OCI-M2 (cell line): Measurements from ENCODE around the gene SMAD7.

Source experiments
- DNase-seq: peaks from one replicate; lab custom pipeline; 2025; ENCODE audit not compliant: unreplicated experiment; lab: John Stamatoyannopoulos, UW

Gene SMAD7

DNA sequence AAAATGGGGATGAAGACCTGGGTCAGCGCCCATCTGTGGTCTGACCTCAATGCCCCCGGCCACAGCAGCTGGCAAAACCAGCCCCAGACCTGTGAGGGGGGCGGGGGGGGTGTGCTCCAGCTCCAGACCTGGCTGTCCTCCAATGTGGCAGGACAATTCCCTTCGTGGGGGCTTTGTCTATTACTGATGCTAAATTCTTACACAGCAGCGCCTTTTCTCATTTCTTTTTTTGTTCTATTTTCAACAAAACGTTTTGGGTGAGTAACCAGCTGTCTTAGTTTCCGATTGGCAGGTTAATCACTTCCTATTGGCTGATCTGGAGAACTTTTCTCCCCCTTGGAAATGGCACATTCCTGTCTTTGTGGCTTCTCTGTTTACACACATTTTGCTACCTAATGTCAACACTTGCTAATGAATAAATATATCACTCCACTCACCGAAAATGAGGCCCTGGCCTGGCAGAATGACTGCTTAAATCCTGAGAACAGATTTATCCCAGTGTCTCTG, 4.4 kb downstream of the SMAD7 start:
- no peak for DNase-seq

DNA sequence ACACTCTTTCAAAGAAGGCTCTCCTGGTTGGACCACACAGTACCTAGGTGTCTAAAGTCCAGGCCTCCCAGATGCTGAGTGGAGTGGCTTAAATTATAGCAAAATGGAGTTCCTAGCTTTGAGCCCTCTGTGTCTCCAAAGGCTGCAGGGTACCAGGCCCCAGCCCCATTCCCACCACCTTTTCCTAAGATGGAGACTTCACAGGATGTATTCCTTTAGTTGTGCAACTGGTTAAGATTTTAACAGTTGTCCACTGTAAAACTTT, 4.9 kb downstream of the SMAD7 start:
- no peak for DNase-seq

- no peak for DNase-seq
Measured at GRCh38 chr18:48944634-48945033, 6.1 kb downstream of the SMAD7 start.

DNA sequence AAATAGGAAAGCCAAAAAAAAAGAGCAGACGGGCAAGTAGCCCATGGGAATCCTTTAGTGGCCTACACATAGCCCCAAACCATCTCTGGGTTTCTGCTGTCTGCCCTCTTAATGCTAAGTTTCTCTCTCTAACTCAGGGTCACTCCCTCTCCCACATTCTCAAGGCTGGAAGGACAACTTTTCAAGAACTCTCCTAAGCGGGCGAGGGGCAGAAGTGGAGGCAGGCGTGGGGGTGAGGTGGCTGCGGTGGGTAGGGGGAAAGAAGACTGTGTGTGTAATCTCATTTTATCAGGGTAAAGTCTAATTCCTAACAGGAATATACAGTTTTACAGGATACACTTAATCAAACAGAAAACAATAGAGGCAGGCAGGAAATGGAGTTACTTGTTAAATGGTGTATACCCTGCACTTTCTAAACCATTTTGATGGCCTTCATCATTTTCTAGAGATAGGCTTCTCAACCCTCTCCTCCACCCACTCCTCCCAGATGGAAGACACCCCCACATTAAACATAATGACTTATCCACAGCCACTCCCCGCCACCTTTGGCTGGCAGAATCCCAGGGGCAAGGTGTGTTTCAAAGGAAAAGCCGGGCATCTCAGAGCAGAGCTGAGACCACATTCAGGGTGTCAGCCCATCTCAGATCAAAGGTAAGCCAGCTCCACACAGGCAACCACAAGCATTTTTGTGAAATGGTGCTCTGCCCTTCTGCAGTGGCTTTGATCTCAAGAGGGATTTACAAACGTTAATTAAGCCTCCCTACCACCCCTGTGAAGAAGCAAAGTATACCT, 6.8 kb downstream of the SMAD7 start:
- DNase-seq, result no peak

DNA sequence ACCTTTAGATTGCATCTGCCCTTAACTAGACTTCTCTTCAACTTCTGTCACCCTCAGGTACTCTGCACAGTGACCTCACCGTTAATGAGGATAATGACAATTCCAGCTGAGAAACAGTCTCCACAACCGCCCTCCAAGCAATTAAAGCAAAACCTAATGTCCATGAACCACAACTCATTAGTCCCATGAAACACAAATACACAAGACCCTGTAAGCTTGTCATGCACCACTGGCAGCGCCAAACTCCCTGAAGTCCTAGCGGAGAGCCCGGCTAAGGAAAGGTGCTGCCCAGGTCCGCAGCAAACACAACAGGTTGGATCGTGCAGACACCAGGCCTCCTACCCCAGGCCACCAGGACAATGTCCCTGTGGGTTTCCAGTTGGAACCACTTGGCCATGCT, 7.4 kb downstream of the SMAD7 start:
- no peak for DNase-seq

GRCh38 chr18:48942554-48943261, 8.1 kb downstream of the SMAD7 start:
- DNase-seq, result no peak

DNA sequence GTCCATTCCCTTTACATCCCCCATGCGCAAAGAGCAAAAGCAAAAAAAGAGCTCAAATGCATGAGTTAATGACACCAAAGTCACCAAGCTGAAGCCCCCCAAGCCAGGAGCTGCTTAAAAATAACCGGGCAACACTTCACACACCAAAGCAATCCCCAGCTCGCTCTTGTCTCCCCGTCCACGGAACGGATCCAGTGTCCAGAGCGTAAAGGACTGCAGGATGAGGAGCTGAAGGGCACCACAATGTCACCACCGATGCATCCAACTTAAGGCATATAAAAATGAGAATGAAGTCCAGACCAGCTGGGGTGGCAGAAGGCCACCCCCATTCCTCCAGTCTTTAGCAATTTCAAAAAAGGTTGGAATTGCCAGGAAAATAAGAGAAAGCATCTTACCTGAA, 8.7 kb downstream of the SMAD7 start:
- DNase-seq, result no peak

DNA sequence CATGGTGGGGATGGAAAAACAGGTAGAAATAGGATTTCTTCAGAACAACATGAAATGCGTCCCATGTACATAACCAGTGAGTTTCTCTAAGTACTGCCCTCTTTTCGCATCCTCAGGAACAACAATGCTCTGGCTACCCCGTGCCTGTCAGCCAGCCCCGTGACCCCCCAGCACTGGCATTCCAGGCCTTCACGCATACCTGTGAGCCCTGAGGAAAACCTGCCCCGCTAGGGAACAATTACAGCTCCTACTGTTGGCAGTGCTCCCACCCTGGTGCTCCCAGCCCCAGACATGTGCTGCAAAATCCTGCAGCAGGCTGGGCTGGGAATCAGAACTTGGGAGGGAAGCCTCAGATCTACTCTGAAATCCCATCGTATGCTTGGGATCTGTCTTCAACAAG, 9.1 kb downstream of the SMAD7 start:
- no peak for DNase-seq

DNA sequence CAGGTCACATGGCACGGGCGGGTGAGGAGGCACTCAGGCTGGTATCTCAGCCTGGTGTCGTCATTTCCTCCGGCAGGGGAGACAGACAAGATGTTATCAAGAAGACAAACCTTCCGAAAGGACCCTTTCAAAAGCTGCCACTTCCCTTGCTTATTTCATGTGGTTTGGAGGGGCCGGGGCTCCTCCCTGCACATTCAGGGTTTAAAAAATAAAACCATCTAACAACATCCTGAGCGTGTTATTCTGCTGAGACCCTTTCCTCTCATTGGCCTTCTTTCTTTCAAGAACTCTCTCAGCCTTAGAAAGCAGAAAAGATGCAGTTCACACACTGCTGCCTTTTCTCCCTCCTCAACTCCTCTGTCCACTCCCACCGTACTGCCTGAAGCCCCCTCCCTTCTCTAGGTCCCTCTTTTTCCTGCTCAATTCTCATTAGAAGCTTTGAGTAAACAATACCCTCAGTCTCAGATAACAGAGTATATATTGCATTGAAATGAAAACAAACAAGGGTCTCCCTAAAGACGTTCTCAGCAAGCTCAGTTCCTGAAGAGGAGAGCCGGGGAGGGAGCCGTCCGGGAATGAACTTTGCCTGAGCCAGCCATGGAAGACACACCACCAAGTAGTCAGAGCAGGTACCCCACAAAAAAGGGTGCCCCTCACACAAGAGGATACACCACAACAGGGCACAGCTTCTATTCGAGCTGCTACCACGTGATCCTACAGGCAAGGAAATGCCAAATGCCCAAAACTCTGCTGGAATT, 9.7 kb downstream of the SMAD7 start:
- no peak for DNase-seq

DNA sequence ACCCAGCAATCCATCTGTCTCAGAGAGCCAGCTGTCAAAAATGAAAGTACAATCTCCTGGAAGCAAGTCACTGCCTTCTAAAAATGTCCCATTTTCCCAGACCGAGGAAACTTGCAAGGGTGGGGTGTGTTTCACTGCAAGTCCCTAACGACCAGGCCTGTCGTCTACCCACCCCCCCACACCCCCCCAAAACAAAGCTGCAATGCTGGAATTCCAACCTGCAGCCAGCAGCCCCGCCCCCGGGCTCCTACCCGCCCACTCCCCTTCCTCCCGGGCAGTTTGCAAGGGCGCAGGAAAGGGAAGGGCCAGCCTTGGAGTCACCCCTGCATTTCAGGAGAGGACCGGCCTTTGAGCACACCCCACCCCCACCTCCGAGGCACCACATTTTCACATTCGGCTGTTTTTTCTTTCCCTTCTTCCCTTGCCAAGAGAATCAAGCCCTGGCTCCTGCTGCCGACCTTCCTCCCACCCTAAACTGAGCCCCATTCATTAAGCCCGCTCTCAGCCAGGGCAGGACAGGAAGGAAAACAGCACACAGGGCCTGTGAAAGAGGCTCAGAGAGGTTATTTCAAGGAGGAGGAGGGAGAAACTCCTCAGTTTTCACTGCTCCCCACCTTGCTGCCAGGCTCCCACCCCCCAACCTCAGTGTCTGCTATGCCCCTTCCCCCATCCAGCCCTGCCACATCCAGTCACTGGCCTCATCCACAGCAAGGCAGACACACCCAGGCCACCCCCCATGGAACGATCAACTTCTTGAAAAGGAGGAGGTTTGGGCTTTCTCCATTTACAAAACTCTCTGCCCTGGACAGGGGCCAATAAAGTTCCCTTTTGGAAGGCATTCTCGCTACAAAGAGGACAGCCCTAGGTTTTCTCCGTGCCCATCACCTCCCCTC, 11.3 kb downstream of the SMAD7 start:
- DNase-seq, result no peak

DNA sequence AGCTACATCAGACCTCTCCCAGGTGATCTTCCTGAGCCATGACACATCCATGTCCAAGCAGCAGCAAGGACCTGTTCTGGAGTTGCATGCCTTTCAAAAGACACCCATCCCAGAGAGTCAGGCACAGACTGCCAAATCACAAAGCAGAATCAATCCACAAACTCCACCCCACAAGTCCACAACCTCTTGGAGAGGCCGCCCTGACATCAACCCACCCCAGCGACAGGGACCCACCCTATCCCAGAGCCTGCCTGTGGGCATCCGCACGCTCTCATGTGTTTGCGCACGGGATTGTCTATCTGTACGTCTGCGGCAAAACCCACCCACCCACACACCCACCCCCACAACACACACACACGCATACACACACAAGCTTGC, 11.9 kb downstream of the SMAD7 start:
- no peak for DNase-seq

DNA sequence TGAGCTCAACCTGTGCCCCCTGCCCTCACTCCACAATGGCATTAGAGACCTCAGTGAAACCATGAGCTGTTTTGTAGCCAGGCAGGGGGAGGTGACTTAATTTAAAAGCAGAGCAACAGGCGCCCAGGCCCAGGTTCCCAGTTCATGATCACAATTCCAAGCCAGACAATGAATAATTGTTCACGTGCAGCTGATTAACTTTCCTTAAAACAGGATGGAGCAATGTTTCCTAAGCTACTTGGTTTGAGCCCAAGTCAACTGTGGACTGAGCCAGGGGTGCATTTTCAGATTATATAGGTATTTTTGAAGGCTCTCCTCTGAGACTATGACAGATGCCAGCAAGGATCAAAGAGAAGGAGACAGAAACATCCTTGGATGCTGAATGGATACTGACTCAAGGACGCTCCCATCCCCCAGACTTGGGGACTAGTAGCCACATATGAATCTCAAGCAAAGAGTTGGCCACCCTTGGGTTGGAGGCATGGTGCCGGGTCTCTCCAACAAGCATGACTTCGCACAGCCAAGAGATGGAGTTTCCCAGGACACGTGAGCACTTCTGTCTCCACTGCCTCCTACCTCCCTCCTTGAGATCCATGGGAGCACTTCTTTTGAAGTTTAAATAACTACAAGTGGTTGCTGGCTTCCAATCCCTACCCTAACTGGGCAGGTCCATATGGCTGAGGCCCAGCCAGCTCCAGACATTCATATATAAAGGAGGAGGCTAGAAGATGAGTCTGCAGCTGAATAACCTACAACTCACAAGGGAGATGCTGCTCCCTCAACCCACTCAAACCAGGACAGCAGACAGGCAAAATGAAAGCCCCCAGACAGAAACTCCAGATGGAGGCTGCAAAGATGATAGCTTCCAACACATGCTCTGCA, 12.7 kb downstream of the SMAD7 start:
- no peak for DNase-seq

GRCh38 chr18:48935433-48935774, 15.4 kb downstream of the SMAD7 start:
- no peak for DNase-seq

DNA sequence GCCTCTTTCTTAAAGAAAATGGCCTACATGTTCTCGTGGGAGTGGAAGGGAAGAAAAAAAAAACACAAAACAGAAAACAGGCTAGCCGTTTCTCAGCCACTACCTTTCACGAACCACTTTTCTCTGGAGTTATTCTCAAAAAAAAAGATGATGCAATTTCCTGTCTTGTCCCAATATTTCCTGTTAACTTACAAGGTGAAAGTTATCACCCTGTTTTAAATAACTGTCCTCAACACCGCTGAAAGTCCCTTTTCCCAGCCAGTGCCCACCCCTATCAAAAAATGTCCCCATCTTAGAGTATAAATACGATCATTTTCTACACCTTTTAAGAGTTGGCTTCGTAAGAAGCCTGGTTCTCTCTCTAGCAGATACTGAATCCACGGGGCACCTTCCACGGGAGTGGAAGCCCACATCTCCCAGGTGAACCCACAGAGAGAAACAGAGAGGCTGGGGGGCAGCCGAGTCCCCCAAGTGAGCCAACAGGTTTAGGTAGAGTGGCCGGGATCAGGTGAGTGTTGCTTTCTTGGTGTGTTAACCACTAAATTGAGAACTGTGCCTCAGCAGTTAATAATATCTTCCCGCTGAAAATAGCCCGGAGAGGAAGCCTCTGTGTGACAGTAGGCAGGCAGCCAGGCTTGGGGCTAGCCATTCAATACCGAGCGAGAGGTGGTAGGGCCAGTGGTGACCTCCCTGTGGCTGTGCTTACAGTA, 15.9 kb downstream of the SMAD7 start:
- no peak for DNase-seq

- DNase-seq, result no peak
Measured at GRCh38 chr18:48934415-48934722, 16.4 kb downstream of the SMAD7 start.

DNA sequence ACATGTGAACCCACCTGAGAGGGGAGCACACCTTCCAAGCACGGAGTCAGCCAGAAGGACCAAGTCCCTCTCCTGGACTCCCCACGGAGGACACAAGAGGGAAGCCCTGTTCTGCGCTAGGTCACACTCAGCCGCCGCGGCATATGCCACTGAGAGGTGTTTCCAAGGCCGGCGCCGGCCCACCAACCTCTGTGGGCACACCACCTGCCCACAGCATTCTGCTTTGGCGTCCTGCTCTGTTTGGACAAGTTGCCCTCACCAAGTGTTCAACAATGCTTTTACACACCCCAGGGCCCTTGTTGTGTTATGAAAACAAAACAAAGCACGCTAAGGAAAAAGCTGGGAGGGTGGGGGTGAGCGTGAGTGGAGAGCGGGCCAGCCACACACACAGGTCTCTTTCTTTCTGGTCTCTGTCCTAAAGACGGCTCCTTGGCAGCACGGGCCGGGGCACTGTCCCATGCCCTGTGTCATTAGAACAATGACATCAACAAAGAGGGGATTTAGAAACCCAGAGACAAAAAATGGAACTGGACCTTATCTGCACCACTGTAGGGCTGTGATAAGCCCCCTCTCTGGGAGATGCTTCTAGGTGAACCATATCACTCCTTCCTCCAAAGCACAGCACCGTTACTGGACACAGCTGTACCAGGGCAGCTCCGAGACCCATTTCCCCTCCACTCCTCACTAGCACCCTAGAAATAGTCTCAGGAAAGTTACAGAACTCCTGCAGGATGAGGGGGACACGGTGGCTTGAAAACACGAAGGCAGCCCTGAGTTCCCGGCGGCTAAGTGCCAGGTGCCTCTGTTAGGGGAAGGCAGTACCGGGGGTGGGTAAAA, 17.0 kb downstream of the SMAD7 start:
- DNase-seq, result peak; percentile 35

DNA sequence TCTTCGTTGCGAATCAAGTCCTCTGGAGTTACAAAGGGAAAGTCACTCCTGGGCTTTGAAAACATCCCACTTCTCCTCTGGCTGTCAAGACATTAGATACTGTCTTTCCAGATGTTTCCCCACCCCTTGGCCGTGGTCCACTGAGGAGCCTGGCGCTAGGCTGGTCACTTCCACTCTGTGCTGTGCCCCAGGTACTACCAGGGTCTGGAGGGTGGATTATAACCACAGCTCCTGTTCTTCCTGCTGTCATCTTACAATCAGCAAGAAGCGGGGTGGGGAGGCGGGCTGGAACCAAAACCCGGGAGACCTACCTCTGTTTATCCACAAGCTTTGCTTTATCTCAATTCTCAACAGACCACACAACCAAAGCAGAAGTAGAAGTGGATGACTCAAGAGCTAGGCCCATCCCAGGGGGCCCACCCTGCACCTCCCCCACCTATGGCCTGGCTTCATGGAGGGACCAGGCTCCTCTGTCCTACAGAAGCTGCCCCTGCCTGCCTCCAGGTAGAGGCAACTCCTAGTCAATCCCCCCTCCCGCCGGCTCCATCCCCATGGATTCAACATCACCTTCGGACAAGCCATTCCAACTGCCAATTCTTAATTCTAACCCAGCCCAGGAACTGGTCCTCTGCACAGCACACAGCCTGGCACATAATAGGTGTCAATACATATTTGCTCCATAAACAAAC, 17.8 kb downstream of the SMAD7 start:
- DNase-seq, result peak; percentile 20

- no peak for DNase-seq
Measured at GRCh38 chr18:48932462-48932818, 18.3 kb downstream of the SMAD7 start.
